Activated CD4-positive, alpha-beta memory T cell treated with anti-CD3 and anti-CD28 coated beads for 36 hours (primary cell): ENCODE data around the gene ZNF652. TPM values are rescaled to one million over a fixed set of nuclear protein-coding genes. Genes with fewer than 3 reads are reported as not detected.
"Not testable (repeated sequence)": the region's sequence is repeated elsewhere in the genome, so short reads cannot be mapped to it uniquely, and the experiment has no call there.

Experiments used
- CTCF ChIA-PET: fragments of 350-600 bp; sonication (Branson Sonifier 250); formaldehyde crosslinking; loops from one replicate; lab custom pipeline; 2021; ENCODE audit warnings: antibody characterized with exemption, inconsistent platforms; lab: Charles Lee
- POLR2A ChIA-PET: fragments of 350-600 bp; sonication (Branson Sonifier 250); formaldehyde crosslinking; loops from one replicate; lab custom pipeline; 2021; ENCODE audit warnings: antibody characterized with exemption; lab: Charles Lee
- DNase-seq: peaks from one replicate; pipeline ENCODE4 v3.0.0-alpha.2; 2020
- H3K27ac Mint-ChIP-seq: one replicate; pipeline ENCODE4 v1.8.0; 2021; ENCODE audit warnings: mixed read lengths
- H3K27me3 Mint-ChIP-seq: one replicate; pipeline ENCODE4 v1.8.0; 2021; ENCODE audit warnings: mixed read lengths
- H3K36me3 Mint-ChIP-seq: one replicate; pipeline ENCODE4 v1.8.0; 2021; ENCODE audit warnings: mixed read lengths
- H3K4me1 Mint-ChIP-seq: one replicate; pipeline ENCODE4 v1.8.0; 2021; ENCODE audit warnings: low read depth, mixed read lengths
- H3K4me3 Mint-ChIP-seq: one replicate; pipeline ENCODE4 v1.8.0; 2021; ENCODE audit warnings: mild to moderate bottlenecking, mixed read lengths
- H3K9me3 Mint-ChIP-seq: one replicate; pipeline ENCODE4 v1.8.0; 2021; ENCODE audit warnings: mixed read lengths
- intact Hi-C: fragments of 100-400 bp; cut with micrococcal nuclease; formaldehyde crosslinking; loops from one replicate; pipeline ENCODE4 v1.15.1; 2023
- total RNA-seq, 2 experiments: library from RNA; stranded (reverse); gene quantifications; one replicate each; pipeline ENCODE4 v1.2.3, GENCODE V29; 2021

The ZNF652 gene
- total RNA-seq, 2 experiments from 2014 or later = 5.7 to 7.2 TPM

DNA sequence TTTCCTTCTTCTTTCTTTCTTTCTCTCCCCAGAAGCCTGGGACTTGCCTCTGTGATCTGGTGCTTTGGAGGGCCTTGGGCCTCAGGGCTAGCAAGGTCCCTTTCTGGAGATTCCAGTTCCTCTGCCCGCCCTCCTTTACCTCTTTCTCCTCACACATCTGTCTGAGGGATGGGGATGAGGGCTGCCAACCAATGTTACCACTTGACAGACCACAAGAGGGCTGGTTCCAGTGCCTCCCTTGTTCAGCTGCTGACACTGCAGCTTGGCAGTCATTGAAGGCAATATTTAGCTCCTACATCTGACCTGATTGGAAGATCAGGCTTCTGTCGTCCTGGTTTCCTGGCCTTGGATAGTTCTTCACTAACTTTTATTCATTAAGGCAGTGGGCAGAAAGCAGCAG is 3.6 kb upstream of the ZNF652 start:
- intact Hi-C loops = no loop called here
- H3K9me3 Mint-ChIP-seq = no peaks in the 10 kb centered on the region
- H3K36me3 Mint-ChIP-seq = peaks cover 3% of the 10 kb centered on the region
- DNase-seq = peak; percentile 49
- H3K4me3 Mint-ChIP-seq = no peak overlapping the region
- ChIA-PET CTCF (interaction anchor here (0.7 to 2.0 kb wide), 6 partner anchors 18 to 51 kb away, joined by 3 to 5 read pairs (median 4); no protein-coding TSS in a partner anchor), POLR2A (no interaction called here)
- H3K27ac Mint-ChIP-seq = no peak overlapping the region
- H3K27me3 Mint-ChIP-seq = no peaks in the 10 kb centered on the region
- H3K4me1 Mint-ChIP-seq = peaks cover 20% of the 10 kb centered on the region

DNA sequence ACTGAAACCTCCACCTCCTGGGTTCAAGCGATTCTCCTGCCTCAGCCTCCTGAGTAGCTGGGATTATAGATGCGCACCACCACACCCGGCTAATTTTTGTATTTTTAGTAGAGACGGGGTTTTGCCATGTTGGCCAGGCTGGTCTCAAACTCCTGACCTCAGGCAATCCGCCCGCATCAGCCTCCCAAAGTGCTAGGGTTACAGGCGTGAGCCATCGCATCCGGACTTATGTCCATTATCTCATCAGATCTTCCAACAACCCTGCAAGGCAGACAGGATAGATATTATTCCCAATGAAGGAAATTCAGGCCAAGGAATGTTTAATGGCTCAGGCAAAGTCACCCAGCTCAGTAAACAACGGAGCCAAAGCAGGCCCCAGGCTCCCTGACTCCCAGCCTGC is 3.1 kb upstream of the ZNF652 start:
- DNase-seq, H3K9me3 Mint-ChIP-seq, H3K4me3 Mint-ChIP-seq, intact Hi-C loops, H3K27ac Mint-ChIP-seq, H3K36me3 Mint-ChIP-seq, H3K27me3 Mint-ChIP-seq: not testable (repeated sequence)
- CTCF ChIA-PET = interaction anchor here (1.0 to 2.0 kb wide), 4 partner anchors 18 to 50 kb away, joined by 3 to 5 read pairs (median 4); no protein-coding TSS in a partner anchor
- POLR2A ChIA-PET = interaction anchor here (0.8 kb wide), 1 partner anchor 23 kb away, joined by 4 read pairs; no protein-coding TSS in a partner anchor
- peaks cover 25% of the 10 kb centered on the region for H3K4me1 Mint-ChIP-seq

DNA sequence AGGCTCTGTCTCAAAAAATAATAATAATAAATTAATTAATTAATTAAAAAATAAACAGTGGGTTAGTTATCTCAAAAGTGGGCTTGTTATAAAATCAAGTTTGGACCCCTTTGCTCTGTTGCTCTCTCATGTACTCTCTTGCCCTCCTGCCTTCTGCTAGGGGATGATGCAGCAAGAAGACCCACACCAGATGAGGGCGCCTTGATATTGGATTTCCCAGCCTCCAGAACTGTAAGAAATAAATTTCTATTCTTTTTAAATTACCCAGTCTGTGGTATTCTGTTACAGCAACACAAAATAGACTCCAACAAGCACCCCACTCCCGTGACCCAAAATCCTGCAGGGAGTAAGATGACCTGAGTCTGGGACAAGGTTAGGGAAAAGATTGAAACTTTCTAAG is 2.1 kb upstream of the ZNF652 start:
- H3K27ac Mint-ChIP-seq = no peak overlapping the region
- peaks cover 35% of the 10 kb centered on the region for H3K4me1 Mint-ChIP-seq
- no peak overlapping the region for H3K4me3 Mint-ChIP-seq
- H3K27me3 Mint-ChIP-seq = no peaks in the 10 kb centered on the region
- no peaks in the 10 kb centered on the region for H3K9me3 Mint-ChIP-seq
- ChIA-PET CTCF (no interaction called here), POLR2A (no interaction called here)
- H3K36me3 Mint-ChIP-seq = peaks cover 3% of the 10 kb centered on the region
- intact Hi-C loops = no loop called here
- no peak for DNase-seq

DNA sequence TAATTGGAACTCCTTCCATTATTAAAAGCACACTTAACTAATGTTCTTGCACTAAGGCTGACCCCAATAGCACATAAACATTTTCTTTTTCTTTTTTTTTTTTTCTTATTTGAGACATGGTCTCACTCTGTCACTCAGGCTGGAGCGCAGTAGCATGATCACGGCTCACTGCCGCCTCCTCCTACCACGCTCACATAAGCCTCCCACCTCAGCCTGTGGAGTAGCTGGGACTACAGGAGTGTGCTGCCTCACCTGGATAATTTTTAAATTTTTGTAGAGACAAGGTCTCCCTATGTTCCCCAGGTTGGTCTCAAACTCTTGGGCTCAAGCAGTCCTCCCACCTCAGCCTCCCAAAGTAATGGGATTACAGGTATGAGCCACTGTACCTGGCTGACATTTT is 1.2 kb upstream of the ZNF652 start:
- POLR2A ChIA-PET = no interaction called here
- Mint-ChIP-seq H3K27me3 (no peaks in the 10 kb centered on the region), H3K4me1 (peaks cover 40% of the 10 kb centered on the region), H3K27ac (no peak overlapping the region), H3K36me3 (peaks cover 3% of the 10 kb centered on the region), H3K9me3 (no peaks in the 10 kb centered on the region), H3K4me3 (no peak overlapping the region)
- CTCF ChIA-PET = interaction anchor here (1.0 kb wide), 1 partner anchor 47 kb away, joined by 6 read pairs; no protein-coding TSS in a partner anchor
- intact Hi-C loops = no loop called here
- DNase-seq = no peak

DNA sequence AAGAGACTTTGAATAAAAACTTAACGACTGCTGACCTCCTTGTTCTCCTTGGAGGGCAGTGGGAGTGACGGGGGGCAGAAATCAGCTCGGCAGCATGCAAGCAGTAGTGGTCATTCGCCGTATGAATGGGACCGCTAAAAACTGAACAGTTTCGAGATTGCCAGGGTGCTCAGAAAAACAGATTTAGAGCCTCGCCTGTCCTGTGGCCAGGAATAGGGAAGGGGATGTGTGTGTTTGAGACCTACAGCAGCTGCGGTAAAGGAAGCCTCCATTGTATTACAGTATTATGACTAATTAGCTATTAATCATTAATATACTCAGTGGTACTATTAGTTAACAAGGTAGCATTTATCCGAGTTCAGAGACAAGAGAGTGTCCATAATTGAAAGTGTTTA is 670 bp upstream of the ZNF652 start:
- Mint-ChIP-seq H3K36me3 (peaks cover 3% of the 10 kb centered on the region), H3K9me3 (no peaks in the 10 kb centered on the region), H3K27ac (peak overlapping the region; percentile 76), H3K27me3 (no peaks in the 10 kb centered on the region), H3K4me3 (peak overlapping the region; percentile 76), H3K4me1 (peaks cover 46% of the 10 kb centered on the region)
- ChIA-PET POLR2A (no interaction called here), CTCF (interaction anchor here (1.0 kb wide), 1 partner anchor 47 kb away, joined by 6 read pairs; no protein-coding TSS in a partner anchor)
- DNase-seq = no peak
- intact Hi-C loops = no loop called here

- CTCF ChIA-PET = interaction anchor here (0.8 to 4.0 kb wide), 3 partner anchors 29 to 46 kb away, joined by 3 to 24 read pairs (median 3); no protein-coding TSS in a partner anchor
- Mint-ChIP-seq H3K9me3 (no peaks in the 10 kb centered on the region), H3K4me1 (peaks cover 54% of the 10 kb centered on the region)
Observed at GRCh38 chr17:49361129-49361901, 735 bp downstream of the ZNF652 start.

DNA sequence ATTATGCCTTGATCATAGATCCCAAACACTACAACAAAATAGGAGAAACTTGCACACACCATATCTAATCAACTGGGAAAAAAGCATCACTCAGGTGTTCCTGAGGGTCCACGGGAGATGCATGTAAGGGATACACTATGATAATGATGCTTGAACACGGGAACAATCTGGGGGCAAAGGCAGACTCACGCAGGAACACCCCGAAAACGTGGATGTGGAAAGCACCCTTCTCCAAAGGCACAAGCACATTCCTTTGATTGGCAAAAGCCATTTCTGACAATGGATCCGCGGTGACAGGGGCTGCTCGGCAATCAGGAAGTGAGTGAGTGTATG is 1.3 kb downstream of the ZNF652 start:
- peak; percentile 71 for DNase-seq
- H3K27me3 Mint-ChIP-seq = no peaks in the 10 kb centered on the region
- POLR2A ChIA-PET = interaction anchor here (0.7 to 5.1 kb wide), 2 partner anchors 10 to 18 kb away, joined by 4 to 26 read pairs; no protein-coding TSS in a partner anchor

More at GRCh38 chr17:49361129-49361901, 735 bp downstream of the ZNF652 start:
- peak overlapping the region; percentile 94 for H3K4me3 Mint-ChIP-seq
- H3K27ac Mint-ChIP-seq = peak overlapping the region; percentile 95
- peak; percentile 78 for DNase-seq
- H3K36me3 Mint-ChIP-seq = peaks cover 3% of the 10 kb centered on the region
- intact Hi-C loops = loop anchor here (1.0 kb wide), 1 partner anchor 19 kb away; no protein-coding TSS in a partner anchor
- POLR2A ChIA-PET = interaction anchor here (0.5 to 5.1 kb wide), 3 partner anchors 18 to 22 kb away, joined by 3 to 26 read pairs (median 5); no protein-coding TSS in a partner anchor
- H3K27me3 Mint-ChIP-seq = no peaks in the 10 kb centered on the region

GRCh38 chr17:49359990-49360795 is 1.9 kb downstream of the ZNF652 start:
- no peaks in the 10 kb centered on the region for H3K9me3 Mint-ChIP-seq
- no peak for DNase-seq
- POLR2A ChIA-PET = interaction anchor here (0.7 to 5.1 kb wide), 3 partner anchors 10 to 31 kb away, joined by 3 to 26 read pairs (median 4); no protein-coding TSS in a partner anchor
- H3K27me3 Mint-ChIP-seq = no peaks in the 10 kb centered on the region
- H3K4me3 Mint-ChIP-seq = peak overlapping the region; percentile 94
- peaks cover 3% of the 10 kb centered on the region for H3K36me3 Mint-ChIP-seq
- CTCF ChIA-PET = interaction anchor here (1.7 to 4.0 kb wide), 4 partner anchors 8 to 44 kb away, joined by 4 to 27 read pairs (median 16); no protein-coding TSS in a partner anchor
- H3K27ac Mint-ChIP-seq = peak overlapping the region; percentile 95
- intact Hi-C loops = no loop called here
- H3K4me1 Mint-ChIP-seq = peaks cover 48% of the 10 kb centered on the region

More for the DNA sequence above, 1.3 kb downstream of the ZNF652 start:
- Mint-ChIP-seq H3K4me1 (peaks cover 53% of the 10 kb centered on the region), H3K36me3 (peaks cover 3% of the 10 kb centered on the region), H3K9me3 (no peaks in the 10 kb centered on the region), H3K27ac (peak overlapping the region; percentile 95), H3K4me3 (peak overlapping the region; percentile 94)
- CTCF ChIA-PET = interaction anchor here (3.9 to 4.0 kb wide), 2 partner anchors 8 to 45 kb away, joined by 24 to 27 read pairs; no protein-coding TSS in a partner anchor
- intact Hi-C loops = loop anchor here (1.0 kb wide), 1 partner anchor 18 kb away; no protein-coding TSS in a partner anchor

GRCh38 chr17:49358641-49359247 is 3.3 kb downstream of the ZNF652 start:
- Mint-ChIP-seq H3K9me3 (no peaks in the 10 kb centered on the region), H3K4me1 (peaks cover 47% of the 10 kb centered on the region)

GRCh38 chr17:49357516-49357915 is 4.5 kb downstream of the ZNF652 start:
- Mint-ChIP-seq H3K27ac (peak overlapping the region; percentile 18), H3K36me3 (peaks cover 3% of the 10 kb centered on the region), H3K4me3 (no peak overlapping the region), H3K9me3 (no peaks in the 10 kb centered on the region), H3K27me3 (no peaks in the 10 kb centered on the region), H3K4me1 (peaks cover 53% of the 10 kb centered on the region)
- intact Hi-C loops = no loop called here
- CTCF ChIA-PET = interaction anchor here (1.0 to 4.0 kb wide), 5 partner anchors 11 to 325 kb away, joined by 3 to 27 read pairs (median 11); no protein-coding TSS in a partner anchor
- DNase-seq = no peak
- POLR2A ChIA-PET = interaction anchor here (0.6 to 5.1 kb wide), 2 partner anchors 14 to 17 kb away, joined by 3 to 26 read pairs; no protein-coding TSS in a partner anchor

More at GRCh38 chr17:49358641-49359247, 3.3 kb downstream of the ZNF652 start:
- DNase-seq = peak; percentile 39
- ChIA-PET POLR2A (interaction anchor here (0.9 to 5.1 kb wide), 2 partner anchors 16 to 43 kb away, joined by 3 to 26 read pairs; no protein-coding TSS in a partner anchor), CTCF (interaction anchor here (0.8 to 4.0 kb wide), 12 partner anchors 10 to 326 kb away, joined by 3 to 27 read pairs (median 4); no protein-coding TSS in a partner anchor)
- Mint-ChIP-seq H3K27me3 (no peaks in the 10 kb centered on the region), H3K36me3 (peaks cover 3% of the 10 kb centered on the region), H3K27ac (peak overlapping the region; percentile 59), H3K4me3 (peak overlapping the region; percentile 50)
- intact Hi-C loops = loop anchor here (1.0 kb wide), 1 partner anchor 15 kb away; no protein-coding TSS in a partner anchor

DNA sequence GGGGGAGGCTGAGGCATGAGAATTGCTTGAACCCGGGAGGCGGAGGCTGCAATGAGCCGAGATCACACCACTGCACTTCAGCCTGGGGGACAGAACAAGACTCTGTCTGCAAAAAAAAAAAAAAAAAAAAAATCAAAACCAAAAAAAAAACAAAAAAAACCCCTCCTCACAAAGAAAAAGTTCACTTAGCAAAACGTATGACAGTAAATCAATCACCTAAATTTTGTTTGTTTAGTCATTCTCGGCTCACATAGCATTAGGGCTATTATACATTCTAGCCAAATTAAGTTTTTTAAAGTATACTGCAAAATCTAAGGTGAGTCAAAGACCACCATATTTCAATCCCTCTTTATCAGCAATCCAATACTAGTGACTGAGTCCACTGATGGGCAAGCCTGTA is 5.7 kb downstream of the ZNF652 start:
- Mint-ChIP-seq H3K36me3 (peaks cover 3% of the 10 kb centered on the region), H3K4me3 (no peak overlapping the region), H3K4me1 (peaks cover 57% of the 10 kb centered on the region), H3K9me3 (no peaks in the 10 kb centered on the region), H3K27ac (no peak overlapping the region), H3K27me3 (no peaks in the 10 kb centered on the region)
- ChIA-PET POLR2A (no interaction called here), CTCF (no interaction called here)
- no peak for DNase-seq
- intact Hi-C loops = no loop called here
